PC-9 (cell line): ENCODE results near the gene BTG4. TPM values are rescaled to one million over a fixed set of nuclear protein-coding genes. Genes with fewer than 3 reads are reported as not detected.
A peak's percentile ranks its signal among the peaks of the same experiment; 100 is the strongest.

Experiments
- BruUV-seq: library from RNA; stranded (reverse); fragments of 400-500 nt; replicated peaks from 2 replicates; lab custom pipeline; 2021; lab: Mats Ljungman, UMichigan
- CTCF ChIA-PET: fragments of 300-600 bp; sonication (Branson Sonifier 250); formaldehyde crosslinking; loops from one replicate; lab custom pipeline; 2022; ENCODE audit warnings: antibody characterized with exemption; lab: Charles Lee
- POLR2A ChIA-PET: fragments of 300-600 bp; sonication (Branson Sonifier 250); formaldehyde crosslinking; loops from one replicate; lab custom pipeline; 2022; ENCODE audit warnings: antibody characterized with exemption; ENCODE audit not compliant: unreplicated experiment; lab: Charles Lee
- DNase-seq, 2 experiments: peaks; one replicate each; pipeline versions ENCODE4 v3.0.0 to v3.0.0-alpha.2; 2015 to 2022; ENCODE audit warnings: mixed read lengths in 1 of 2
- H2AFZ ChIP-seq: fragments of 200-600 bp; sonication (generic); 2 replicates; pipeline ENCODE4 v1.8.1; 2017; ENCODE audit warnings: antibody characterized with exemption
- H3F3A ChIP-seq: fragments of 200-600 bp; sonication (generic); 2 replicates; pipeline ENCODE4 v1.8.1; 2017; ENCODE audit warnings: antibody characterized with exemption, mild to moderate bottlenecking, low read depth; ENCODE audit not compliant: insufficient read depth
- H3K27ac ChIP-seq: fragments of 200-600 bp; sonication (generic); 2 replicates; pipeline ENCODE4 v1.6.1; 2016; ENCODE audit warnings: mixed run types
- H3K27me3 ChIP-seq: fragments of 200-600 bp; sonication (generic); 2 replicates; pipeline ENCODE4 v1.6.1; 2016; ENCODE audit warnings: low read depth, mixed run types; ENCODE audit not compliant: insufficient read depth
- H3K36me3 ChIP-seq: fragments of 200-600 bp; sonication (generic); 2 replicates; pipeline ENCODE4 v1.6.1; 2016; ENCODE audit warnings: low read depth, mixed run types
- H3K4me1 ChIP-seq: fragments of 200-600 bp; sonication (generic); replicated peaks from 2 replicates; pipeline ENCODE4 v1.6.1; 2016; ENCODE audit warnings: mixed run types; ENCODE audit not compliant: insufficient read depth
- H3K4me2 ChIP-seq: fragments of 200-600 bp; sonication (generic); 2 replicates; pipeline ENCODE4 v1.6.1; 2017; ENCODE audit warnings: mixed run types
- H3K4me3 ChIP-seq: fragments of 200-600 bp; sonication (generic); 2 replicates; pipeline ENCODE4 v1.6.1; 2016; ENCODE audit warnings: mixed run types
- H3K79me2 ChIP-seq: fragments of 200-600 bp; sonication (generic); 2 replicates; pipeline ENCODE4 v1.6.1; 2017; ENCODE audit warnings: low read depth, mixed run types
- H3K9me2 ChIP-seq: fragments of 200-600 bp; sonication (generic); 2 replicates; pipeline ENCODE4 v1.8.1; 2017; ENCODE audit warnings: mild to moderate bottlenecking; ENCODE audit not compliant: insufficient read depth
- H3K9me3 ChIP-seq: fragments of 200-600 bp; sonication (generic); 2 replicates; pipeline ENCODE4 v1.8.1; 2016; ENCODE audit warnings: low read depth; ENCODE audit not compliant: insufficient read depth
- H4K20me1 ChIP-seq: fragments of 200-600 bp; sonication (generic); 2 replicates; pipeline ENCODE4 v1.8.1; 2017; ENCODE audit not compliant: insufficient read depth
- EZH2 ChIP-seq: fragments of 200-600 bp; sonication (generic); IDR thresholded peaks from 2 replicates; pipeline ENCODE4 v1.8.0; 2017; ENCODE audit warnings: antibody characterized with exemption, low read depth
- intact Hi-C: fragments of 100-400 bp; cut with micrococcal nuclease; formaldehyde crosslinking; loops from one replicate; pipeline ENCODE4 v1.10.0; 2022; ENCODE audit not compliant: unreplicated experiment
- total RNA-seq: library from RNA; stranded (reverse); gene quantifications from 2 replicates; pipeline ENCODE4 v1.2.3, GENCODE V29; 2021
- TF ChIP-seq, protein P1 (sequence below): fragments of 200-600 bp; sonication (generic); conservative IDR thresholded peaks from 2 replicates; pipeline ENCODE4 v1.6.1; 2017; ENCODE audit warnings: mixed run types, antibody characterized with exemption, mild to moderate bottlenecking, moderate library complexity

The BTG4 gene
- total RNA-seq, 1 experiment from 2014 or later: not detected

DNA sequence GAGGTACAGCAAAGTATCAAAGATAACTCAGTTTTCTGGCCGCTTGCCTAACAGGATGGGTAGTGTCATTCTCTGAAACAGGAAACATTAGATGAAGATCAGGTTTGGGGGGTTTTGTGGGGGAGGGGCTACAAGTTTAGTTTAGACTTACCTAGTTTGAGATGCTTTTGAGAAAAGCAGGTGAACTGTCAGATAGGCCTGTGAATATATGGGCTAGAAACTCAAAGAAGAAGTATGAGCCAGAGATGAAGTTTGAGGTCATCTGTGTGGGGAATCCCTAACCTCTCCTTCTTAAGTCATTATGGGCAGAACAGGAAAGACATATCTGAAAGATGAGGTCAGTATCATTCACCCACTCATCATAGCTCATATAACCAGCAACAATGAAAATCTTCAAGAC is 14.3 kb upstream of the BTG4 start:
- H3K79me2 ChIP-seq: no peaks in the 10 kb centered on the region
- TF ChIP-seq EZH2: no peak
- TF ChIP-seq, protein P1, sequence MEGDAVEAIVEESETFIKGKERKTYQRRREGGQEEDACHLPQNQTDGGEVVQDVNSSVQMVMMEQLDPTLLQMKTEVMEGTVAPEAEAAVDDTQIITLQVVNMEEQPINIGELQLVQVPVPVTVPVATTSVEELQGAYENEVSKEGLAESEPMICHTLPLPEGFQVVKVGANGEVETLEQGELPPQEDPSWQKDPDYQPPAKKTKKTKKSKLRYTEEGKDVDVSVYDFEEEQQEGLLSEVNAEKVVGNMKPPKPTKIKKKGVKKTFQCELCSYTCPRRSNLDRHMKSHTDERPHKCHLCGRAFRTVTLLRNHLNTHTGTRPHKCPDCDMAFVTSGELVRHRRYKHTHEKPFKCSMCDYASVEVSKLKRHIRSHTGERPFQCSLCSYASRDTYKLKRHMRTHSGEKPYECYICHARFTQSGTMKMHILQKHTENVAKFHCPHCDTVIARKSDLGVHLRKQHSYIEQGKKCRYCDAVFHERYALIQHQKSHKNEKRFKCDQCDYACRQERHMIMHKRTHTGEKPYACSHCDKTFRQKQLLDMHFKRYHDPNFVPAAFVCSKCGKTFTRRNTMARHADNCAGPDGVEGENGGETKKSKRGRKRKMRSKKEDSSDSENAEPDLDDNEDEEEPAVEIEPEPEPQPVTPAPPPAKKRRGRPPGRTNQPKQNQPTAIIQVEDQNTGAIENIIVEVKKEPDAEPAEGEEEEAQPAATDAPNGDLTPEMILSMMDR: no peak
- ChIA-PET CTCF (no interaction called here), POLR2A (no interaction called here)
- H2AFZ ChIP-seq: no peak overlapping the region
- H3K4me1 ChIP-seq: peaks cover 20% of the 10 kb centered on the region
- peak overlapping the region; percentile 0; the same call in 1 of the 2 replicates for H3K4me2 ChIP-seq
- H3K9me2 ChIP-seq: no peaks in the 10 kb centered on the region
- H3K36me3 ChIP-seq: no peaks in the 10 kb centered on the region
- BruUV-seq: no TSS peak
- no peaks in the 10 kb centered on the region for H3K27me3 ChIP-seq
- H3K9me3 ChIP-seq: no peaks in the 10 kb centered on the region
- no peak overlapping the region for H3K4me3 ChIP-seq
- peak; percentile 2 to 61 for DNase-seq
- H4K20me1 ChIP-seq: no peaks in the 10 kb centered on the region
- H3F3A ChIP-seq: no peaks in the 10 kb centered on the region; the same call in 1 of the 2 replicates
- intact Hi-C loops: no loop called here
- no peak overlapping the region for H3K27ac ChIP-seq

- Histone ChIP-seq H2AFZ (no peak overlapping the region), H3K4me3 (no peak overlapping the region), H4K20me1 (no peaks in the 10 kb centered on the region), H3K79me2 (no peaks in the 10 kb centered on the region), H3K9me2 (no peaks in the 10 kb centered on the region), H3K9me3 (no peaks in the 10 kb centered on the region), H3F3A (no peaks in the 10 kb centered on the region; the same call in 1 of the 2 replicates), H3K27ac (no peak overlapping the region), H3K27me3 (no peaks in the 10 kb centered on the region), H3K36me3 (no peaks in the 10 kb centered on the region), H3K4me2 (no peak overlapping the region), H3K4me1 (peaks cover 15% of the 10 kb centered on the region)
- intact Hi-C loops: no loop called here
- ChIA-PET POLR2A (no interaction called here), CTCF (interaction anchor here (0.6 kb wide), 1 partner anchor 85 kb away, joined by 8 read pairs; no protein-coding TSS in a partner anchor)
- BruUV-seq: no TSS peak
- no peak for DNase-seq
- TF ChIP-seq, protein P1: no peak
- no peak for TF ChIP-seq EZH2
Observed at GRCh38 chr11:111525456-111525855, 13.3 kb upstream of the BTG4 start.

DNA sequence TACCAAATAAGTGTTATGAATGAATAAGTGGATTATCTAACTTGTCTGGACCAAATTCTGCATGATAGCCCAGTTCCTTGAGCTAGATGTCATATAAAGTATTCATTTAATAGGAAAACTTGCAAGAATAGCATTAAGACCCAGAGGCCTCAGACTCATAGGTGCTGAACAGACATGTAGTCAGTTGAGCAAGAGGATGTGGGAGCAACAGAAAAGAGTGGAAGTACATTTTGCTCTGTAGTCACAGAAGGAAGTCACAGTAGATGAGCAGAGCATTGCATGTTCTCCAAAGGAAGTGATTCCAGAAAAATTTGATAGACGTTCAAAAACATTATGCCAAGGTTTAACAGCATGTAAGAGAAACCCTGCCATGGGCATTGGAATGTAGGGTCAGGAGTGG is 11.9 kb upstream of the BTG4 start:
- ChIA-PET CTCF (no interaction called here), POLR2A (no interaction called here)
- no peaks in the 10 kb centered on the region for H3K36me3 ChIP-seq
- H4K20me1 ChIP-seq: no peaks in the 10 kb centered on the region
- no peak overlapping the region for H3K4me2 ChIP-seq
- TF ChIP-seq EZH2: no peak
- TF ChIP-seq, protein P1: no peak
- H3K4me3 ChIP-seq: no peak overlapping the region
- H3K9me3 ChIP-seq: no peaks in the 10 kb centered on the region
- BruUV-seq: no TSS peak
- no peaks in the 10 kb centered on the region for H3K27me3 ChIP-seq
- DNase-seq: no peak
- H3K27ac ChIP-seq: no peak overlapping the region
- H3F3A ChIP-seq: no peaks in the 10 kb centered on the region; the same call in 1 of the 2 replicates
- no peaks in the 10 kb centered on the region for H3K9me2 ChIP-seq
- H3K79me2 ChIP-seq: no peaks in the 10 kb centered on the region
- intact Hi-C loops: no loop called here
- no peak overlapping the region for H2AFZ ChIP-seq
- H3K4me1 ChIP-seq: peaks cover 15% of the 10 kb centered on the region
